ENCODE data around the gene PCBD1. TPM values are rescaled to one million over a fixed set of nuclear protein-coding genes. Genes with fewer than 3 reads are reported as not detected.
A peak's percentile ranks its signal among the peaks of the same experiment; 100 is the strongest.

PCBD1 gene
- 100 to 1,000 TPM in 8 of 9 donors, 10 to 100 TPM in 1; 42.7 to 179 (median 136) TPM for total RNA-seq
- 100 to 1,000 TPM in 2 of 3 donors, 10 to 100 TPM in 1; 76.5 to 213 (median 188) TPM for polyA plus RNA-seq
- long read RNA-seq, donor 1, transcript PCBD1-201 (4 exons, 1,006 nt) = major isoform, 111 of 143 reads
- long read RNA-seq, donor 1, partial matches to known transcripts = 30 of 143 reads
- long read RNA-seq, donor 1, other reads (novel, unspliced or antisense) = 0 of 143 reads
- long read RNA-seq, donor 2, transcript PCBD1-201 (4 exons, 1,006 nt) = major isoform, 100 of 117 reads
- long read RNA-seq, donor 2, partial matches to known transcripts = 15 of 117 reads
- long read RNA-seq, donor 2, other reads (novel, unspliced or antisense) = 0 of 117 reads
- long read RNA-seq, donor 3, transcript PCBD1-201 (4 exons, 1,006 nt) = major isoform, 75 of 93 reads
- long read RNA-seq, donor 3, partial matches to known transcripts = 17 of 93 reads
- long read RNA-seq, donor 3, other reads (novel, unspliced or antisense) = 0 of 93 reads
- long read RNA-seq, donor 4, transcript PCBD1-201 (4 exons, 1,006 nt) = major isoform, 102 of 142 reads
- long read RNA-seq, donor 4, partial matches to known transcripts = 26 of 142 reads
- long read RNA-seq, donor 4, other reads (novel, unspliced or antisense) = 13 of 142 reads
- long read RNA-seq, donor 5, transcript PCBD1-201 (4 exons, 1,006 nt) = major isoform, 126 of 152 reads
- long read RNA-seq, donor 5, partial matches to known transcripts = 16 of 152 reads
- long read RNA-seq, donor 5, other reads (novel, unspliced or antisense) = 8 of 152 reads
- long read RNA-seq, donor 6, transcript PCBD1-201 (4 exons, 1,006 nt) = major isoform, 133 of 177 reads
- long read RNA-seq, donor 6, partial matches to known transcripts = 32 of 177 reads
- long read RNA-seq, donor 6, other reads (novel, unspliced or antisense) = 9 of 177 reads
- long read RNA-seq, donor 7, transcript PCBD1-201 (4 exons, 1,006 nt) = major isoform, 46 of 60 reads
- long read RNA-seq, donor 7, partial matches to known transcripts = 14 of 60 reads
- long read RNA-seq, donor 7, other reads (novel, unspliced or antisense) = 0 of 60 reads
- long read RNA-seq, donor 8, transcript PCBD1-201 (4 exons, 1,006 nt) = major isoform, 119 of 147 reads
- long read RNA-seq, donor 8, partial matches to known transcripts = 26 of 147 reads
- long read RNA-seq, donor 8, other reads (novel, unspliced or antisense) = 0 of 147 reads
- long read RNA-seq, donor 9, transcript PCBD1-201 (4 exons, 1,006 nt) = major isoform, 83 of 105 reads
- long read RNA-seq, donor 9, partial matches to known transcripts = 20 of 105 reads
- long read RNA-seq, donor 9, other reads (novel, unspliced or antisense) = 0 of 105 reads
- long read RNA-seq, donor 10, transcript PCBD1-201 (4 exons, 1,006 nt) = major isoform, 37 of 44 reads
- long read RNA-seq, donor 10, partial matches to known transcripts = 6 of 44 reads
- long read RNA-seq, donor 10, other reads (novel, unspliced or antisense) = 0 of 44 reads

GRCh38 chr10:70887804-70888800, at the start of gene PCBD1:
PCBD1 (minus strand) TSS chr10:70888565; CDS start chr10:70888533, 32 bp downstream.
- Histone ChIP-seq H3K9me3 (replicated peaks in 1 of 3) (no peaks in the 10 kb centered on the region), H3K4me1 (replicated peaks in 1 of 2) (peaks cover 15 to 26% of the 10 kb centered on the region in 2 donors), H3K36me3 (replicated peaks in 1 of 2) (peaks cover 0 to 23% of the 10 kb centered on the region in 2 donors), H3K4me3 (peak within 1 kb of the TSS; percentile 37 to 80 (median 70)), H3K27me3 (no peaks in the 10 kb centered on the region), H3K27ac (peak within 1 kb of the TSS; percentile 32 to 97 (median 96))
- TF ChIP-seq CTCF (IDR thresholded peaks at IDR 0.05) = peak in 1 of 6 experiments; percentile 1
- peak; percentile 25 to 62 for TF ChIP-seq POLR2A (IDR thresholded peaks at IDR 0.05)
- peak; percentile 76 to 90 (median 83) for DNase-seq
- intact Hi-C loops (cut with DNase I) = no loop called here
- WGBS, 4 donors = 0 to 4% (median 1%) methylated on average over 4 to 85 of the region's 85 CpGs

DNA sequence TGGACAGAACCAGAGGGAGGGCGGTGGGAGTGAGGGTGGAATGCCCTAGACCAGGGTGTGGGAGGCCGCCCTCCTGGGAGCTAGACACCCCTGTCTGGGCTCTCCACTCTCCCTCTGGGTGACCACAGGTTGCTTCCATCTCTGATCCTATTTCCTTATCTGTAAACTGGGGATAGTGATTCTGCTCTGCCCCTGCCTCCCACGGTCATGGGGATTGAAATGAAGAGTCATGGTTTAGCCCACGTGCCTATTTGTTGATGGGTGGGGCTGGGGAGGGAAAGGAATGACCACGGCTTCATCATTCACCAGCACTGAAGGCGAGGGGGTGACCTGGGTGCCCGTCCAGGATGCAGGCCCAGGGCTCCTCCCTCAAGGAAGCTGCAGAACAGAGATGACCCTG, 49.3 kb upstream of the PCBD1 start:
- Histone ChIP-seq H3K4me1 (replicated peaks in 1 of 2) (no peaks in the 10 kb centered on the region), H3K27me3 (peaks cover 3% of the 10 kb centered on the region), H3K9me3 (replicated peaks in 1 of 3) (no peaks in the 10 kb centered on the region), H3K27ac (no peak overlapping the region), H3K4me3 (no peak overlapping the region), H3K36me3 (replicated peaks in 1 of 2) (no peaks in the 10 kb centered on the region)
- no peak for DNase-seq
- 85 to 92% (median 88%) methylated on average over 3 to 7 of the region's 7 CpGs for WGBS, 4 donors
- intact Hi-C loops (cut with DNase I) = no loop called here
- TF ChIP-seq POLR2A (IDR thresholded peaks at IDR 0.05) (no peak), CTCF (IDR thresholded peaks at IDR 0.05) (no peak)

DNA sequence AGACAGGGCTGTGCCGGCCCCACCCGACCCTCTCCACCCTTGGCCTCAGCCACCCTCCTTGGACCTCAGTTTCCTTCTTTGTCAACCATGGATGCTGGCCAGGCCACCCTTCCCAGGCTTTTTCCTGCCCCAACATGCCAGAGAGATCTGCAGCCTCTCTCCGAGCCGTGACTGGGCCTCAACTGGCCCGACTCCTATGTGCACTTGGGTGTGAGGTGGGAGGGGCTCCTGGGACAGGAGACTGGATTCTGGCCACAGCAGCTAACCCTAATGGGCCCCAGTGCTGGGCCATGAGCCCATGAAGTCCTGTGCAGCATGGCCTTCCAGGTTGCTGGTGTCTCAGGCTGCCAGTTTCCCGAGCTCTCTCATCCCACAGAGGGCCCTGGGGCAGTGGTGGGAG, 47.7 kb upstream of the PCBD1 start:
- H3K4me1 ChIP-seq (replicated peaks in 1 of 2) = no peaks in the 10 kb centered on the region
- TF ChIP-seq POLR2A (IDR thresholded peaks at IDR 0.05) (no peak), CTCF (IDR thresholded peaks at IDR 0.05) (no peak)
- no peaks in the 10 kb centered on the region for H3K36me3 ChIP-seq (replicated peaks in 1 of 2)
- peaks cover 5% of the 10 kb centered on the region for H3K27me3 ChIP-seq
- no peak overlapping the region for H3K4me3 ChIP-seq
- no peaks in the 10 kb centered on the region for H3K9me3 ChIP-seq (replicated peaks in 1 of 3)
- DNase-seq = no peak
- intact Hi-C loops (cut with DNase I) = no loop called here
- H3K27ac ChIP-seq = no peak overlapping the region
- 76 to 87% (median 81%) methylated on average over 4 to 6 of the region's 6 CpGs for WGBS, 4 donors
